Measurements from ENCODE around the gene LIPA.

- TF ChIP-seq GATA3 (IDR thresholded peaks at IDR 0.05; ENCODE audit: low read depth, low read length) (no peak), GATA2 (IDR thresholded peaks at IDR 0.05; ENCODE audit: low read depth, low read length) (no peak)
These were observed 12.5 kb downstream of the LIPA start for GRCh38 chr10:89238956-89239644.

Measured in SH-SY5Y (cell line).